OCI-M2 (cell line): ENCODE measurements around the gene LGI2.

Experiments used
- DNase-seq: peaks from one replicate; lab custom pipeline; 2025; ENCODE audit not compliant: unreplicated experiment; lab: John Stamatoyannopoulos, UW

The LGI2 gene

DNA sequence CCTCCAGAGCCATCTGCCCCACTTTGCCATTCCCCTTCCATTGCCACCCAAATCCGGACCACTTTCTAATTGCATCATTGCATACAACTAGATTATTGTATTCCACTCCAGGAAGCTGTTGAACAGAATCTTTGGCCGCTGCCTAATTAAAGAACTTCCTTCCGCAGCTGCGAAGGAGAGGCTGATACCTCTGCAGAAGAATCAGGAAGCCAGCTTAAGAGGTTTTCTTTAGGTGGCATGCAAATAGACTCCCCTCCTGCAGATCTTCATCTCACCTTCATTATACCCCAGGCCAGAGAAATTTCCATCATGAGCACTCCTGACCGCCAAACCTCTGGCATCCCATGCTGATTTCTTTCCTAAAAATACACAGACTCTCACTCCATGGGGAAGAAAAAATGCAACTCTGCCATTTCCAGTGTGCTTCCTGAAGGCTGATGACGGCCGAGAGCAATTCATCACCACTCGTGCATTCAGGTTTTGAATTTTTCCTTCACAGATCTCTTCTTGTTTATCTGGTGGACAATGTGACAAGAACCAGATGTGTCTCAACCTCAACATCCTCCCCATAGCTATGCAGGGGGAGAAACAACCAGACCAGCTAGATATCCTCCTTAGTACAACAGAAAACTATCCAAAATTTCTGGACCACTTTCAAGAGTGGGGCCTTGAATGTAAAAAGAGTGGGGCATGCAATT is 31.2 kb downstream of the LGI2 start:
- DNase-seq = no peak

- DNase-seq = no peak
Observed at GRCh38 chr4:24995346-24995919, 35.3 kb downstream of the LGI2 start.

DNA sequence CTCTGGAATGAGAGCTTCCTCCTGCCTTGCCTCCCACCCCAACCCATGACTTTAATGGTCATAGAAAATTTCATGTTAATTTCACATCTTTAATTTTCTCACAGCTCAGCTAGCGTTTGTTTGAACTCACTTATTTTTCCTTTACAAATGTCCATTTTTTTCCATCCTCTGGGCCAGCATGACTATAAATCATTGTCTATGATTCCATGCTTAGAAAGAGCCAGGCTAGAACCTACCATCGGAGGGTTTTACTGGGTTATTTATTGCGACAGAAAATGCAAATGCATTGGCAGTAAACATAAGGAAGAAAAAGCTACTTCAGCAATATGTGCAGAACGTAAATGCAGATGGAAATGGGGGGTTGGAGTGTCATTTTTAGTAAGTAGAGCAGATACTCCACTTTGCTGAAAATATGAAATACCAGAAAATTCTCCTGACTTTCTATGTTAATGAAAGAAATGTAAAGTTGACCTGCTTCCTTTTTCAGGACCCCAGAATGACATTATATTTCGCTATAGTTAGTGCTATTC is 37.1 kb downstream of the LGI2 start:
- DNase-seq = no peak

- DNase-seq = no peak
Observed at GRCh38 chr4:24992968-24993367, 37.8 kb downstream of the LGI2 start.

- no peak for DNase-seq
Observed at GRCh38 chr4:24991015-24991414, 39.7 kb downstream of the LGI2 start.

GRCh38 chr4:24989327-24989726 is 41.4 kb downstream of the LGI2 start:
- no peak for DNase-seq

GRCh38 chr4:24988776-24989175 is 42.0 kb downstream of the LGI2 start:
- no peak for DNase-seq

DNA sequence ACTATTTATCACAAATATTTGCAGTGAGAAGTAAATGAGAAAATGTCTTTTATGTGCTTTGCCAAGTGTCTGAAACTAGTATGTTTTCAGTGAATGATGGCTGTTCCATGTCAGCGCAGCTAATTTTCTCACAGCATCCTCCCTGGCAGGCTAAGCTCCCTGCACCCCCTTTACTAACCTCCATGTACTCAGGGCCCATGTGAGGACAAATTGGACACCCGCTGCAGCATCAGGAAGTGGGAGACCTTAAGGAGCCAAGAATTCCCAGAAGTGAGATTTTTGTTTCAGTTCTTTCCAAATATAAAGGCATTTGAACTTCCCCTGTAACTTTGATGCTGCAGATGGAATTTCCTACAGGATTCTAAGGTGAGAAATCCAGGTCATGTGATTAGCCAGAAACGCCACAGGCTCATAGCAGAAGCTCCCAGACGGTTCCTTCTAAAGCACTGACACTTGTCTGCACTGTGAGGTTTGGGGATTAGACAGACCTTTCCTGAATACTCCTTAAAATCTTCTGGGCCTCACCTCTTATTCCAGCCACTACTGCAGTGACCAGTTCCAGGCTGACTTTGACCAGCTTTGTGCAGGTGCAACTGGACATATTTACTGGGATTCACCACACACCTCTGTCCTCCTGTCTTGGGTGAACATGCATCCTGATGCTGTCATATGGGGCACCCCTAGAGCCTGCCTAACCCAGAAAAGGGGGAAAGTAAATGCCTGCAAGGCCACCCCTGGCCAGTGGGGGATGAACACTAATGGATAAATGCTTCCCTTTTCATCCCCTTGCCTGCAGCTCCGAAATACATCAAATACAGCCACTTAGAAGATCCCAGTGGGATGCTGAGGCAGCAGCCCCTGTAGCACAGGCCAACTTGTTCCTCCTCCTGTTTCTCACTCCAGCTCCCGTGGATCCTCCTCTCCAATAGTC is 45.9 kb downstream of the LGI2 start:
- DNase-seq = no peak

DNA sequence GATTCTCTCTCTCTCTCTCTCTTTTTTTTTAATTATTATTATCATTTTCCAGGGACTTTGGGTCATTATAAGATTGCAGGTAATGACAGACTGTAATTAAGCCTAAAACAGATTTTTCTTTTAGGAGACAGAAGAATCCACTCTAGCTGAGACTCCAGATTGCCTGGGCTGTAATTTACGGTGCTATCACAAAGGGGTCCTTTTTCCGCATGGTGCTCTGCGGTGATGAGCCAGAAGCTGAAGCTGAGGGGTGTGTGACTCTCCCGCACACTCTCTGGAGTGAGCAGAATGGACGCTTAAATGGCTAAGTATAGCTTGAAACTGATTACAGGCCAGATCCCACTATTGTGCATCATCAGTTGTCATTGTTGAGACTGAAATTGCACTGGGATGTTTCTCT is 50.0 kb downstream of the LGI2 start:
- DNase-seq = no peak

DNA sequence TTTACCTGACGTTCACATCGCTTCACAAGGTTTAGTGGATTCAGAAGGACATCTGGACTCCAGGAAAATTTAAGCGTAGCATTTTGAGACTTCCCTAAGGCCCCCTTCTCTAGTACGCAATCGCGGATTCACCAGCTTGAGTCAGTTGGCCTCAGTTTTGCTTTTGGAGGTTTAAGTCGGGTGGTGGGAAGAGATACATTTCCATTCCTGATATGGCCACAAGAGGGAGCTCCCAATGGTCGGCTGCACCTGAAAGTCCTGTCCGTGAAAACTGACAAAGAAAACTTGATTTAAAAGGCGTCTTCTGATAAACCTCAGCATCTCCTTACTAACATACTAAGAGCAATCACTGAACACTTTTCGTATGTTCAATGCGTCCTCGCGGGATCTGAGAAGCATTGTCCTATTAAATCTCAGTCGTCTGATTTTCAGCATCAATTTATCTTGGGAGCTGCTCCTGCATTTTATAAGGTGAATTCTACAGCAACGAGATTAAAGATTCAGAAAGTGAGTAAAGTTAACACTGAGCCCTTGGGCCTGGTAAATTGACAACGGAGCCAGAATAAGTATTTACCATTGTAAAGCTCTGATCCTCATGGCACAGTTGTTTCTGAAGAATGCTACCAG is 50.6 kb downstream of the LGI2 start:
- DNase-seq = no peak

DNA sequence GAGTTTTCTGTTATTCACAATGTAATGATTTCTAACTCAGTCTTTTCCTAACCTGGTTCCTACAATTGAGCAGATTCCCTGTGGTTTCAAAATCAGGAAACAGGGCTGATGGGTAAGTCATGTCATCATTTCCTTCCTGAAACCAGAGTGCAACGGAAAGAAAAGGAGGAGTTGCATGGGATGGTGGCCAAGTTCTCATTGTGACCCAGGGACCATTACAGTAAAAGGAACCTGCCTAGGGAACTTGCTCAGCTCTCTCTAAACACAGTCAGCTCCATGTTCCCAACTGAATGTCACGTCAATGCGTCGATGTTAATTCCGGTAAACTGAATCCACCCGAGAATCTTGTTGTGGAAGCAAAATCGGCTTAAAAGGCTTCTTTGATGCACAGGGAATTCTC is 51.2 kb downstream of the LGI2 start:
- DNase-seq = no peak

DNA sequence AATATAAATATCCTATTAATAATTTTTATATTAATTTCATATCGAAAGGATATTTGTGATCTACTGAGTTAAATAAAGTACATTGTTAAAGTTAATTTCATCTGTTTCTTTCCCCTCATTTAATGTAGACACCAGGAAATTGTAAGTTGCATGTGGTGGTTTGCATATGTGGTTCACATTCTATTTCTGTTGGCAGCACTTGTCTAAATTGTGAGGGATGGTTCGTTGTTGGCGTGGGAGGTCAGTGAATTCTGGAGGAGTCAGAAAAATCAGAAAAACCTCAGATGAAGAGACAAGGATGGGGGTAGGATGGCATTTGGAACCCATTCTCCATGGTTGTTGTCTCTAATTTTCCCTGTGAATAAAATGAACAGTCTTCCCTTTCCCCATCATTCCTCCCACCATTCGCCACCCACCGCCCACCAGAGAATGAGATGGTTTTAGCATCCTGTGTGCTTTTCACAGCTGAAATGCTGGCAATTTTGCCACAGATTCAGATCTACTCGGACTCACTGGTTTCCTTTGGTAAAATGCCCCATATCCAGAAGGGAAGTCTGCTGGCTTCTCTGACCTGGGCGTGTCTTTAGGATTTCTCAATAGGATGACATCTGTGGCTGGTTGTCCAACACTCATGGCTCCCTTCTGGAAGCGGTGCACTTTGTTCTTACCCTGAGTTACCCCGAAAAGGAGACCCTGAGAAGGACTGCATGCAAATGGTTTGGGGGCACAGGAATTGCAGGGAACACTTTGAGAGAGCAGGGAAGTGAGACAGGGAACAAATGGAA is 52.3 kb downstream of the LGI2 start:
- DNase-seq = no peak

DNA sequence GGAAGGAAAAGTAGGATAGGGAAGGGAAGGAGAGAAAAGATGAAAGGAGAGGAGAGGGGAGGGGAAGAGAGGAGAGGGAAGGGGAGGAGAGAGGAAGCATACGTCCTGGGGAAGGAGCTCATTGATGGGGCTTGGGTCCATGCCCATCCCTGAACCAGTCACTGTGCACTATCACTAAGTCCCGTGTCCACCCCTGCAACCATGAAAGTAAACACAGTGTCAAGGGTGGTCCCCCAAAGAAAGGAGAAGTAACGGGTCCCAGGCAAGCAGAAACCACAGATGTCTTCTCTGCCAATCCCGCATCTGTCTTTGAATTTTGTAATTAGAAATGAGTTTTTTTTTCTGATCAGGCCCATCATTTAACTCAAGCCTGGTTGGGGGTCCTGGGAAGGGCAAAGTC is 55.2 kb downstream of the LGI2 start:
- no peak for DNase-seq

DNA sequence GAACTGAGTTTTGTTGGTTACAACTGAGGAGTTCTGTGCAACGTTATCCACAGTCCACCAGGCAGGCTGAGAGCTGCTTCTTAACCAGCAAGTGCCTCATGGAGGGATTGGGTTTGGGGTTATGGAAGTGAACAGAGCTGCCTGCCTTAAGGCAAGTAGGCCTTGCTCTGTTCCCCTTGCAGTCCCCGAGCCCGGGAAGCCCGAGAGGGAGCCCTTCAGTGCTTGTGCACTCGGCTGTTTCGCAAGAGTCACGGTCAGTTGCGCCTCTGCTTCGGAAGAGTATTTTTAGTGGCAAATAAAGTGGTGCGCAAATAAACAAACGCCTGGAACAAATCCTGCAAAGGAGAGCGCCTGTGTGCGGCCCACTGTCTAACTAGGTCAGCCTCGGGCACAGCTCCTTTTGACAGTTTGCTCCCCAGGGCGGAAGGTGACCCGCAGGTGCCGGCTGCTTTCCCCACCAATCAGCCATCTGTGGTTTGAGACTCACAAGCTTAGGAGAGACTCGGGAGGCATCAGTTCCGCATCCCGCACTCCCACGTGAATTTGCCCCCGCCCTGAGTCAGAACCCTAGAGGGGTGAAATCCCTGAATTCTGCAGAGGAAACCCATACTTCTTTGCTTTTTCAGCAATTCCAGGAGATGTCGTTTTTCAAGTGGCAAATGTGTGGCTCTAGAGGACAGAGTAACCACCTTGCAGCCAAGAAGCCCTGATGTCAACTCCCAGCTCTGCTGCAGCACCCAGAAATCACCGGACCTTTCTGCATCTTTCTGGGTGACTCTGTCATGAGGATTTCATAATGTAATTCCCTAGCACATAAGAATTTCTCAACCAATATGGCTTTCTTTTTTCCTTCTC is 56.8 kb downstream of the LGI2 start:
- no peak for DNase-seq

GRCh38 chr4:24973404-24973746 is 57.4 kb downstream of the LGI2 start:
- DNase-seq = no peak

- DNase-seq = no peak
Observed at GRCh38 chr4:24971192-24971591, 59.6 kb downstream of the LGI2 start.

DNA sequence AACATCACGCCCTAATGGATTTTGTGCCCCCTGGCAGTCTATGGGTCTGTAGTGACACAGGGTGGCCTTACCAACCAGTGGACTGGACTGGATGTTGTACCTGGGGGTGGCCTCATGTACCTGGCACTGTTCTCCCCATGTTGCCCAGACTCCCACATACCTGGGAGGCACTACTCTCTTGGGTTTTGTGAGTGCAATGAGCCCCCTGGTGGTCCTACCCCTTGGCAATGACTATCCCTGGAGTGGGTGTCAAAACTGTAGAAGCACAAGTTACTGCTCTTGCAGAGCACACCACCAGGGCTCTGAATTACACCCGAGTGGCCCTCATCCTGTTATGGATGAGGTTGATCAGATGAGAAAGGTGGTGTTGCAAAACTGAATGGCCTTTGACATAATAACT is 60.1 kb downstream of the LGI2 start:
- DNase-seq = no peak

DNA sequence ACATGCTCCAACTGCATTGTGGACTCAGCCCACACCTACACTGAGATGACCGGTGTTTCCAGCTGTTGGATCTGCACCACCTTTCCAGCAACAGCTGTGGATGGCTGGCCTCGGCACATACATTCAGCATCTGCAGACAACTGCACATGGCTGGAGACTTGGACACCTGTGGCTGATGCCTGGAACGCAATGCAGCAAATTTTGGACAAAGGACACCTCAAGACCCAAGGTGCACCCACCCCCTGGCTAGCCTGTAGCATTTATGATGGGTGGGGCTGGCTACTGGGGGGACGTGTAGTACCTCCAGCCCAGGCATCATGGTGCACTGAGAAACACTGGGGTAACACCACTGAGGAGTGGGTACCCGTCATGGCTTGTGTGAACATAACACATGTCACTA is 60.6 kb downstream of the LGI2 start:
- no peak for DNase-seq

- no peak for DNase-seq
Observed at GRCh38 chr4:24969486-24969885, 61.3 kb downstream of the LGI2 start.

DNA sequence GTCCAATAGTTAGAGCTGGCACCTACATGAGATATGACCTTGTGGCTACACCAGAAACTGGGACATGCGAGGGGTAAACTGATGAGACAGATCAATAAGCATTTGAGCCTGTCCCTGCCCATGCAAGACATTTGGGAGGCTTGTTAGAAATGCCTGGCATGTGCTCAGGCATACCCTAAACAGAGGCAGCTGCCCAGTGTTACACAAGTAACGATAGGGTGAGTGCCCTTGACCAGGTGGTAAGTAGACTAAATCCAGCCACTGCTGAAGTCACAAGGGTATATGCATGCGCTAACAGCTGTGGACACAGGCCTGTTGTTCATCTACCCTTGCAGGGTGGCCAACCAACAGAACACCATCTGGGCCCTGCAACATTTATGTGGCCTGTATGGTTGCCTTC is 61.8 kb downstream of the LGI2 start:
- DNase-seq = no peak
